ENCODE data around the gene B3GALT6.

Gene B3GALT6

GRCh38 chr1:1270813-1271212 is 38.8 kb downstream of the B3GALT6 start:
- DNase-seq: no peak

GRCh38 chr1:1272341-1273208 is 40.5 kb downstream of the B3GALT6 start:
- no peak for DNase-seq

GRCh38 chr1:1273209-1273511 is 41.1 kb downstream of the B3GALT6 start:
- DNase-seq: no peak

GRCh38 chr1:1273512-1274298 is 41.7 kb downstream of the B3GALT6 start, which contains the start of gene UBE2J2:
TSS of gene UBE2J2 (minus strand) at chr1:1273854. CDS start at chr1:1267992, 5,862 bp downstream.
- DNase-seq: peak; percentile 65 to 80

GRCh38 chr1:1274299-1274930 is 42.4 kb downstream of the B3GALT6 start:
- no peak for DNase-seq

GRCh38 chr1:1274931-1275431 is 42.9 kb downstream of the B3GALT6 start:
- DNase-seq: no peak

- DNase-seq: no peak
Observed at GRCh38 chr1:1275836-1276235, 43.8 kb downstream of the B3GALT6 start.

- DNase-seq: no peak
Observed at GRCh38 chr1:1278620-1279019, 46.6 kb downstream of the B3GALT6 start.

- DNase-seq: no peak
Observed at GRCh38 chr1:1279028-1279427, 47.0 kb downstream of the B3GALT6 start.

- no peak for DNase-seq
Observed at GRCh38 chr1:1280782-1281481, 48.9 kb downstream of the B3GALT6 start.

GRCh38 chr1:1281533-1282321 is 49.7 kb downstream of the B3GALT6 start:
- no peak for DNase-seq

- DNase-seq: no peak
Observed at GRCh38 chr1:1282998-1283397, 51.0 kb downstream of the B3GALT6 start.

GRCh38 chr1:1283821-1284220 is 51.8 kb downstream of the B3GALT6 start:
- DNase-seq: no peak
